Measurements from ENCODE around the gene PPP6R2.

PPP6R2 gene

GRCh38 chr22:50342651-50343540, at the start of gene PPP6R2:
PPP6R2 (plus strand) TSS chr22:50343327; CDS start chr22:50393909, 50,582 bp downstream.
- FAIRE-seq = no peak
- DNase-seq (ENCODE audit: low spot score) = peak; percentile 37

- FAIRE-seq (no peak), DNase-seq (ENCODE audit: low spot score) (peak; percentile 79)
Observed at GRCh38 chr22:50293441-50294318, 49.4 kb upstream of the PPP6R2 start.

DNA sequence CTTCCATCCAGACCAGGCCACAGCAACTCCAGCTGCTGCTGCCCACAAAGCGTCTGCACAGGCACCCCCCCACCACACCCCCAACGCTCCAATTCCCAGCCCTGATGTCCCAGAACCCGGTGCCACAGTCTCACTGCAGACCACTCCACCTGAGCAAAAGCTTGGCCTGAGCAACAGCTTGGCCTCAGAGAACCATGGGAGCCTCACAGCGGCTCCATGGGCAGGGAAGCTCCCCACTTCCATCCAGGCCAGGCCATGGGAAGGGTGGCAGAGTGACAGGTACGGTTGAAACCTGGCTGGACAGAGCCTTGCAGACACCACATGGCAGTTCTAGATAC, 48.8 kb upstream of the PPP6R2 start:
- no peak for DNase-seq (ENCODE audit: low spot score)
- FAIRE-seq = no peak

GRCh38 chr22:50296658-50297490, 46.3 kb upstream of the PPP6R2 start:
- no peak for FAIRE-seq
- DNase-seq (ENCODE audit: low spot score) = no peak

GRCh38 chr22:50297510-50298265, 45.4 kb upstream of the PPP6R2 start:
- FAIRE-seq (no peak), DNase-seq (ENCODE audit: low spot score) (no peak)

DNA sequence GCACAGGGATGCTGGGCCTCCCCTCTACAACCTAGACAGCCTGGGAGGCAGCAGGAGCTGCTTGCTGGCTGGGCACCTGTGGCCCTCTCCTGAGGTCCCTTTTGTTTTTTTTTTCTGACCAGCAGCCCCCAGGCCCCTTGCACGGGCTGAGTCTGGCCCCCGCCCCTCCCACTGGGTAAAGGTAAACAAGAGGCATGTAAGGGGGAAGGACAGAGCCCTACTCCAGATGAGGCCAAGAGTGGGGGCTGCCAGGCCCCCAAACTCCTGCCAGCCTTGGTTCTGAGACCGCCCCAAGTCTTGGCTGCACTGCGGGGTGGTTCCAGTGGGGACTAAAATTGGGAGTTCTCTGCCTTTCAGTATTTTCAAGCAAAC, 44.9 kb upstream of the PPP6R2 start:
- FAIRE-seq (no peak), DNase-seq (ENCODE audit: low spot score) (no peak)

- DNase-seq (ENCODE audit: low spot score) (no peak), FAIRE-seq (no peak)
Observed at GRCh38 chr22:50298937-50299784, 44.0 kb upstream of the PPP6R2 start.

GRCh38 chr22:50299785-50300619, 43.1 kb upstream of the PPP6R2 start:
- no peak for FAIRE-seq
- DNase-seq (ENCODE audit: low spot score) = no peak

DNA sequence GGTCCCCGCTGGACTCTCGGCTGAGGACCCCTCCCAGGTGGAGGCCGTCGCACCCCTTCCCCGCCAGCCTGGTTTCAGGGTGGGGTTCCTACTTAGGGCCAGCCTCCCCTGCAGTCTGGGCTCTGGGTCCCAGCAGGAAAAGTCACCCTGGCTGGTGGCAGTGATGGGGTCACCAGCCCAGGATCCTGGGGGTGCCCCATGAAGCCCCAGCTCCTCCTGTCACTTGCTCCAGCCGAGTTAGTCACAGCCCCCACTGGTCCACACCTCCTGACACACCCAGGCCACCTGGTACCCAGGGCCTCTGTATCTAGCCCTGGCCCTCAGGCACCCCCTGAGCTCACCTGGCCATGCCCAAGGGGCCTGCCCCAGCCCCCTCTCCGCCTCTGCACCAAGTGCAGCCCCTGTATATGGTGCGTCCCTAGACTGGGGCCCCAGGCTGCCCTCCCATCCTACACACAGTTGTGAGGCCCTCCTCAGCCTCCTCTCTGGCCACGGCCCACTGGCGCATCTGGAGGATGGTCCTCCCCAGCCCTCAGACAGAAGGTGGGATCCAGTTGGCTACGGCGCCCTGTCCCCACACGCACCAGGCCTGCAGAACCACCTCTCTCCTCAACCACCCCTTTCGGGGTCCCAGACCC, 42.4 kb upstream of the PPP6R2 start:
- FAIRE-seq = no peak
- DNase-seq (ENCODE audit: low spot score) = no peak

DNA sequence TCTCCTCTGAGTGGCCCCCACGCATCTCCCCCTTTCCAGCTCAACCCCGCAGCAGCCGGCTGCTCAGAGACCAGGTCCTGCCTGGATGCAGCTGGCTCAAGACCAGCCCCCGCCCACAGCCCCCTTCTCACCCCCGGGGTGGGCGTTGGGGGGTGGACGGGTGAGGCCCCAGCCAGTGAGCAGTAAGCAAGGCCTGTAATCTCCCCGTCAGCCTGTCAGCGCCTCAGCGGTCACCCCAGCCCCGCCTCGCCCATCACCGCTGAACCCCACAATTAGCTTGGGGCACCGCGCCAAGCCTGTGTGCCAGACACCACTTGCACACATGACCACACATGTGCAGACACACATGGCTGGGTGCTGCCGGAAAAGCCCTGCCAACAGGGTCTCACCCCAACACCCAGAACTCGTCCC, 41.5 kb upstream of the PPP6R2 start:
- no peak for FAIRE-seq
- no peak for DNase-seq (ENCODE audit: low spot score)

GRCh38 chr22:50302041-50302541, 41.0 kb upstream of the PPP6R2 start:
- no peak for FAIRE-seq
- DNase-seq (ENCODE audit: low spot score) = peak; percentile 11

DNA sequence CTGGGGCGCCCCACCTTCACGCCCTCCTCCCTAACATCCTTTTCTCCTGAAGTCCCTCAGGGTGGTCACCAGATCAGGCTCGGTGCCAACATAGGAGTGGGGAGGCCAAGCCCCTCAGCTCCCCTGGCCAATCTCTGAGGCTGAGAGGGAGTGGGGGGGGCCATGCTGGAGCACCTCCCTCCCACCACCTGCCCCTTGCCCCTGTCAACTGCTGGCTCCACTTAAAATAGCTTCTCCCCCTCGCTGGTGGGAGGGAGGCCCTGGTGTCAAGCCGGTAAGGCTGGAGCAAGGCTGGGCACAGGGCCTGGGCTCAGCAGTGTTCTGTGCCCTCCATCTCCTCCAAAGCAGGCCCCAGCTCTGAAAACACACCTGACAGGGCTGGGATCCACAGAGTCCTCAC, 40.6 kb upstream of the PPP6R2 start:
- FAIRE-seq = no peak
- DNase-seq (ENCODE audit: low spot score) = no peak

DNA sequence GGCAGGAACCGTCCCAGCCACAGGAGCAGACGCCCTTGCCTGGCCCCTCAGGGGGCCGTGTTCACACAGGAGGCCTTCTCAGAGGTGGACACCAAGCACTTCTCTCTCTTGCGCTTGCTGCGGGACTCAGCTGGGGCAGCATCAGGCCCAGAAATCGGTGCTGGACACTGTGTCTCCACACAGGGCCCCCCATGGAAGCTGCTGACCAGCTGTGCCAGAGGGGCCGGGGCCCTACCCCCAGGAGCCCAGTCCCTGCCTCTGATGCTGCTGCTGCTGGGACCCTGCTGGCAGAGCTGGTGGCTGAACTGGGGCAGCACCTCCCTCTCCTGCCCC, 39.6 kb upstream of the PPP6R2 start:
- no peak for FAIRE-seq
- DNase-seq (ENCODE audit: low spot score) = no peak

GRCh38 chr22:50303848-50304527, 39.1 kb upstream of the PPP6R2 start:
- DNase-seq (ENCODE audit: low spot score) (no peak), FAIRE-seq (no peak)

DNA sequence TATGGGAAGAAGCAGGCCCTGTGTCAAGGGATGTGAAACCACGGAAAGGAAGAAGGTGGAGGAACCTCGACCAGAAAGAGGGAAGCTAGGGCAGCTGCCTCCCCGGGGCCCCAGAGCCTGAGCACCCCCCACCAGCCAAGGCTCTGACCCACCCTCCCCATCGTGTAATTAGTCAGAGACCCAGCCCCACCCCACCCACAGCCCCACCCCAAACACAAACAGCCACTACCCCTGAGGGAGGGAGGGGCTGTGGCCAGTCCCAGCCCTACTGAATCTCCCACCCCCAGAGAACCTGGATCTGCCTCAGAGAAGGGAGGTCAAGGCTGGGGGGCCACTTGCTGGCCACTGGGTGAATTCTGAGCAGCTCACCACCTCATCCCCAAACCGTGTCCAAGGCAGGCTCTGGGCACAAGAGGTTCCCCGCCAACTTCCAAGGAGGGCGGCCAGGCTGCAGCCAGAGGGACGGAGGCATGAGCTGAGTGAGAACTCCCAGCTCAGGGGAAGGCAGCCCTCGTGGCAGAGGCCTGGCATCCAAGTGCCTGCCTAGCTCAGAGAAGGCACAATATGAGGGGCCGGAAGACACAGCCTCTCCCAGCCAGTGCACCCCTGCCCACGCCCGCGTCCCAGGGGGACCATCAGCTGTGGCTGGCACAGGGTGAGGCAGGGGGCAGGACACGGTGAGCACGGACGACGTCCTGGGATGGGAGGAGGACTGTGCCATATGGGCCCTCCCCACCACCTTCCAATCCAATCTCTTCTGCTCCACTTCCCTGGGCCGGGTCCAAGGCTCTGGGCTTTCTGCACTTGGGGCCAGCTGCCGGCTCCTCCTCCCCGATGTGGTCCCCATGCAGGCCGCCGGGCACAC, 38.4 kb upstream of the PPP6R2 start:
- peak; percentile 45 for DNase-seq (ENCODE audit: low spot score)
- FAIRE-seq = no peak

DNA sequence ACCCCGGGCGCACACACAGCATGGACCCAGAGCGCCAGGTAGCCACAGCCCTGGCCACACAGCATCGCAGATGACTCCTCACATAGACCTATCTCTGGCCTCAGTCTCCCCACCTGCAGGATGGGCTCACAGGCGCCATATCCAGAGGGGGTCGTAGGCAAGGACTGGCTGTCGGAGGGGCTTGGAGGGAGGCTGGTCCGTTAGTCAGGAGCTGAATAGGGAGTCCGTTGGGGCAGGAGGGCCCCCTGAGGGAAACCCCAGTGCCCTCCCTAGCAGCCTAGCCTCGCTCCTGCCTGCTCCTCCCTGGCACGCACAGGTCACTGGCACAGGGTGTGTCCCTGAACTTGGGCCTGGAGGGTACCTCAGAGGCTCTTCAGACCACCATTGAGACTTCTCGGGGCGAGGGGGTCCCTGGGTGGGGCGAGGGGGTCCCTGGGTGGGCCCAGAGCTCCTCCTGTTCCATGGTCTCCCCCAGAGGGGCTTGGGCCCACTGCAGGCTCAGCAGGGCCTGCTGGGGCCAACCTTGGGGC, 37.7 kb upstream of the PPP6R2 start:
- DNase-seq (ENCODE audit: low spot score) (no peak), FAIRE-seq (no peak)
